ENCODE data around the gene NOS1AP. TPM values are rescaled to one million over a fixed set of nuclear protein-coding genes. Genes with fewer than 3 reads are reported as not detected.

The NOS1AP gene
- total RNA-seq, 1 experiment from 2014 or later: 5.3 TPM

DNA sequence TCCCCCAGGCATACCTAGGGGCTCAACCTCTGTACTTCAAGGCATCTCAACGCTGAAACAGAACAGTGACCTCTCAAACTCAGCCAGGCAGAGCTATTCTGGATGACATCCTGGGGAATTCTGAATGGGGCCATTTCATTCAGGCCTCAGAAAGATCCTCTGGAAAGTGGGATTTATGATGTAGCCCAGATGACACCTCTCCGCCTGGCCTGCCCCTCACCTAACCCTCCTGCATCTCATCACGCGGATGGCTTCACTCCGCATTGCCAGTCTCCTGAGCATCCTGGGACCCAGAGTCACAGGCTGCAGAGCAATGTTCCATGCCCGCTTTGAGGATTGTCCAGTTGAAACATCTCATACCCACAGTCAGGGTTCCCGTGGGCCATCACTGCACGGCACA, 306.0 kb downstream of the NOS1AP start (continued):
- TF ChIP-seq, protein P1, sequence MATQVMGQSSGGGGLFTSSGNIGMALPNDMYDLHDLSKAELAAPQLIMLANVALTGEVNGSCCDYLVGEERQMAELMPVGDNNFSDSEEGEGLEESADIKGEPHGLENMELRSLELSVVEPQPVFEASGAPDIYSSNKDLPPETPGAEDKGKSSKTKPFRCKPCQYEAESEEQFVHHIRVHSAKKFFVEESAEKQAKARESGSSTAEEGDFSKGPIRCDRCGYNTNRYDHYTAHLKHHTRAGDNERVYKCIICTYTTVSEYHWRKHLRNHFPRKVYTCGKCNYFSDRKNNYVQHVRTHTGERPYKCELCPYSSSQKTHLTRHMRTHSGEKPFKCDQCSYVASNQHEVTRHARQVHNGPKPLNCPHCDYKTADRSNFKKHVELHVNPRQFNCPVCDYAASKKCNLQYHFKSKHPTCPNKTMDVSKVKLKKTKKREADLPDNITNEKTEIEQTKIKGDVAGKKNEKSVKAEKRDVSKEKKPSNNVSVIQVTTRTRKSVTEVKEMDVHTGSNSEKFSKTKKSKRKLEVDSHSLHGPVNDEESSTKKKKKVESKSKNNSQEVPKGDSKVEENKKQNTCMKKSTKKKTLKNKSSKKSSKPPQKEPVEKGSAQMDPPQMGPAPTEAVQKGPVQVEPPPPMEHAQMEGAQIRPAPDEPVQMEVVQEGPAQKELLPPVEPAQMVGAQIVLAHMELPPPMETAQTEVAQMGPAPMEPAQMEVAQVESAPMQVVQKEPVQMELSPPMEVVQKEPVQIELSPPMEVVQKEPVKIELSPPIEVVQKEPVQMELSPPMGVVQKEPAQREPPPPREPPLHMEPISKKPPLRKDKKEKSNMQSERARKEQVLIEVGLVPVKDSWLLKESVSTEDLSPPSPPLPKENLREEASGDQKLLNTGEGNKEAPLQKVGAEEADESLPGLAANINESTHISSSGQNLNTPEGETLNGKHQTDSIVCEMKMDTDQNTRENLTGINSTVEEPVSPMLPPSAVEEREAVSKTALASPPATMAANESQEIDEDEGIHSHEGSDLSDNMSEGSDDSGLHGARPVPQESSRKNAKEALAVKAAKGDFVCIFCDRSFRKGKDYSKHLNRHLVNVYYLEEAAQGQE (IDR thresholded peaks at IDR 0.05; ENCODE audit: low read depth): no peak
- TF ChIP-seq CBX3 (IDR thresholded peaks at IDR 0.05; ENCODE audit: low read depth) (no peak), SRF (IDR thresholded peaks at IDR 0.05; ENCODE audit: low read depth) (no peak), SP1 (IDR thresholded peaks at IDR 0.05; ENCODE audit: low read depth) (no peak)
- TF ChIP-seq, protein P2, sequence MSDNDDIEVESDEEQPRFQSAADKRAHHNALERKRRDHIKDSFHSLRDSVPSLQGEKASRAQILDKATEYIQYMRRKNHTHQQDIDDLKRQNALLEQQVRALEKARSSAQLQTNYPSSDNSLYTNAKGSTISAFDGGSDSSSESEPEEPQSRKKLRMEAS (IDR thresholded peaks at IDR 0.05): no peak

DNA sequence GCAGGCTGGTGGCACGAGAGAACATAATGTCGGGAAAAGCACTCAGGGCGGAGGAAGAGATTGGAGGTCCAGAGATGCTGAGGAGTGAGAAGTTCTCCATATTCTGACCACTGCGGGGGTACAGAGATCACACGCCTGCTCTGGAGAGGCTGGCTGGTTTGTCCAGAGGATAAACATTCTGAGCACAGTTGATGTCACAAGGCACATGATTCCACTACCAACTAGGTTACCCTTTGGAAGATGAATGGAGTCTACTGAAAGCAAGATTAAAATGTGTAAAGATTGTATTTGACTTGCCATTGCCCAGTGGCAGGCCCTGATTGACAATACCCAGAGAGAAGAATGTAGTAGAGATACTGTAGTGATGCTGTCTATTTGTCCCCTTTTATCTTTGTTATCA, 307.2 kb downstream of the NOS1AP start, which contains the start of gene SPATA46:
Gene SPATA46, minus strand, starts transcription at position 164 of the 400 bp plus-strand sequence. Its CDS starts 64 bp downstream, at position 100.
- Histone ChIP-seq H3K9me3 (ENCODE audit: control insufficient read depth in 1 of 2, insufficient read depth in 1 of 2, low read depth in 1 of 2, low read length in 2 of 2) (no peaks in the 10 kb centered on the region), H3K27me3 (ENCODE audit: insufficient read depth, low read length) (no peaks in the 10 kb centered on the region), H3K9me2 (ENCODE audit: insufficient read depth) (no peaks in the 10 kb centered on the region), H3K36me3 (ENCODE audit: control insufficient read depth in 1 of 2, insufficient read depth in 2 of 2, low read length in 2 of 2) (no peaks in the 10 kb centered on the region), H4K20me1 (ENCODE audit: insufficient read depth) (no peaks in the 10 kb centered on the region), H3K27ac (ENCODE audit: low read depth, low read length) (no peak within 1 kb of the TSS), H3K79me2 (ENCODE audit: insufficient read depth, low read length) (no peaks in the 10 kb centered on the region), H3K4me1 (ENCODE audit: control insufficient read depth in 1 of 2, insufficient read depth in 2 of 2, low read length in 2 of 2) (peaks cover 28 to 46% of the 10 kb centered on the region in 2 experiments), H2AFZ (ENCODE audit: low read depth, low read length, poor library complexity, severe bottlenecking) (no peak within 1 kb of the TSS), H3K4me3 (replicated peaks in 1 of 2; ENCODE audit: low read depth in 1 of 2, low read length in 2 of 2) (no peak within 1 kb of the TSS), H3K4me2 (ENCODE audit: low read length) (no peak within 1 kb of the TSS), H3K9ac (ENCODE audit: low read length) (no peak within 1 kb of the TSS)
- BruUV-seq (replicated peaks): no TSS peak
- no peak for DNase-seq (ENCODE audit: low read depth, low spot score)
- no peak for ATAC-seq
- POLR2A ChIA-PET: no interaction called here
- RAD21 ChIA-PET (ENCODE audit: low non-redundant PET in 1 of 2, low total read pairs in 2 of 2, uncharacterized antibody in 2 of 2, unreplicated experiment in 2 of 2): no interaction called here
- CTCF ChIA-PET: no interaction called here
- intact Hi-C loops (cut with micrococcal nuclease): no loop called here
- no peak for TF ChIP-seq YY1 (IDR thresholded peaks at IDR 0.05; ENCODE audit: extremely low read depth, insufficient replicate concordance, low read depth, low read length)
- TF ChIP-seq, protein P3, sequence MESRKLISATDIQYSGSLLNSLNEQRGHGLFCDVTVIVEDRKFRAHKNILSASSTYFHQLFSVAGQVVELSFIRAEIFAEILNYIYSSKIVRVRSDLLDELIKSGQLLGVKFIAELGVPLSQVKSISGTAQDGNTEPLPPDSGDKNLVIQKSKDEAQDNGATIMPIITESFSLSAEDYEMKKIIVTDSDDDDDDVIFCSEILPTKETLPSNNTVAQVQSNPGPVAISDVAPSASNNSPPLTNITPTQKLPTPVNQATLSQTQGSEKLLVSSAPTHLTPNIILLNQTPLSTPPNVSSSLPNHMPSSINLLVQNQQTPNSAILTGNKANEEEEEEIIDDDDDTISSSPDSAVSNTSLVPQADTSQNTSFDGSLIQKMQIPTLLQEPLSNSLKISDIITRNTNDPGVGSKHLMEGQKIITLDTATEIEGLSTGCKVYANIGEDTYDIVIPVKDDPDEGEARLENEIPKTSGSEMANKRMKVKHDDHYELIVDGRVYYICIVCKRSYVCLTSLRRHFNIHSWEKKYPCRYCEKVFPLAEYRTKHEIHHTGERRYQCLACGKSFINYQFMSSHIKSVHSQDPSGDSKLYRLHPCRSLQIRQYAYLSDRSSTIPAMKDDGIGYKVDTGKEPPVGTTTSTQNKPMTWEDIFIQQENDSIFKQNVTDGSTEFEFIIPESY (IDR thresholded peaks at IDR 0.05; ENCODE audit: extremely low read depth, insufficient replicate concordance, low read length): no peak
- TF ChIP-seq EGR1 (IDR thresholded peaks at IDR 0.05; ENCODE audit: low read depth): no peak
- TF ChIP-seq EZH2phosphoT487 (IDR thresholded peaks at IDR 0.05; ENCODE audit: borderline replicate concordance): no peak
- no peak for TF ChIP-seq EZH2 (IDR thresholded peaks at IDR 0.05)
- TF ChIP-seq, protein P1 (IDR thresholded peaks at IDR 0.05; ENCODE audit: low read depth): no peak
- no peak for TF ChIP-seq SP1 (IDR thresholded peaks at IDR 0.05; ENCODE audit: low read depth)
- TF ChIP-seq FOSL1 (IDR thresholded peaks at IDR 0.05; ENCODE audit: low read depth): no peak
- TF ChIP-seq, protein P4, sequence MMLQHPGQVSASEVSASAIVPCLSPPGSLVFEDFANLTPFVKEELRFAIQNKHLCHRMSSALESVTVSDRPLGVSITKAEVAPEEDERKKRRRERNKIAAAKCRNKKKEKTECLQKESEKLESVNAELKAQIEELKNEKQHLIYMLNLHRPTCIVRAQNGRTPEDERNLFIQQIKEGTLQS (IDR thresholded peaks at IDR 0.05): no peak
- no peak for TF ChIP-seq ELF1 (IDR thresholded peaks at IDR 0.05; ENCODE audit: borderline replicate concordance, low read depth)
